ENCODE data around the gene HADH.
A peak's percentile ranks its signal among the peaks of the same experiment; 100 is the strongest.
"Not testable (repeated sequence)": the region's sequence is repeated elsewhere in the genome, so short reads cannot be mapped to it uniquely, and the experiment has no call there.

HADH gene

GRCh38 chr4:107989537-107990386 is at the start of gene HADH:
HADH (plus strand) TSS chr4:107989889; CDS start chr4:107989933, 44 bp downstream.
- DNase-seq (ENCODE audit: low spot score): peak; percentile 97

DNA sequence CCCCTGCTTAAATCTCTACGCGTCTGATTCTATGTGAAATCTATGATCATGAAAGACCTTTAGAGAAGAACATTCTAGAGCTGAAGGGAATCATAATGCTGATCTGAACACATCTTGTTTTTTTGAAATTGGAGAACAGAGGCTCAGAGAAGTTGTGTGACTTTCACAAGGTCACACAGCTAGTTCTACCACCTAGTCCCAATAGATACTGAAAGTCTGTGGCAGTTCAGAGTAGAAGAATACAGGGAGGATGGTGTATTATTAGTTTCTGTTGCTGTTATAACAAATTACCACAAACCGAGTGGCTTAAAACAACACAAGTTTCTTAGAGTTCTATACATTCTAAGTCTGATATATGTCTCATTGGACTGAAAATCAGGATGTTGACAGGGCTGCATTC is 43.9 kb upstream of the HADH start:
- no peak for DNase-seq (ENCODE audit: low spot score)

- DNase-seq (ENCODE audit: low spot score): peak; percentile 10
These were observed 38.7 kb upstream of the HADH start for GRCh38 chr4:107950746-107951540.

- peak; percentile 63 for DNase-seq (ENCODE audit: low spot score)
These were observed 38.1 kb upstream of the HADH start for GRCh38 chr4:107951551-107951950.

DNA sequence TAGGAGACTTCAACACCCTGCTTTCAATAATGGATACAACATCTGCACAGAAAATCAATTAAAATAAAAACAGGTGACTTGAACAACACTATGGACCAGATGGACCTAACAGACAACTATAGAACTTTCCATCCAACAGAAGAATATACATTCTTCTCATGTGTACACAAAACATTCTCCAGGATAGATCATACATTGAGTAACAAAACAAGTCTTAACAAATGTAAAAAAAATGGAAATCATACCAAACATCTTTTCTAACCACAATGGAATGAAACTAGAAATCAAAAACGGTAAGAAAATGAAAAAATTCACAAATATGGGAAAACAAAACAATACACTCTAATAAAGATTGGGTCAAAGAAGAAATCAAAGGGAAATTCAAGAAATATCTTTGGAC is 33.7 kb upstream of the HADH start:
- DNase-seq (ENCODE audit: low spot score): no peak

DNA sequence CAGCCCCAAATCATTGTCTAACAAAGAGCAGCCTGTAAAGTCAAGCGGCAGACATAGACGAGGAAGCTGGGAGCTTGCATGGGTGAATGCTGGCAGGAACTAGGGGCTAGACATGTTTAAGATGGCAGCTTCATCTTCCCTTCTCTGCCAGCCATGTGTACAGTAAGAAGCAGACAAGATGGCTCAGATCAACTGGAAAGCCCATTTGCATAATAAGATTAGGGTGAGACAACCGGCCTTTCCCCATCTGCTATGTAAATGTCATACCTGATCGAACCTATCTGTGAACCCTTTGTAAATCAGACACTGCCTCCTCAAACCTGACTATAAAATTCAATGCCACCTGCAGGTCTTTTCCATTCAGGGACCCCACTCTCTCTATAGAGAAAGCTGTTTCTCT is 22.8 kb upstream of the HADH start:
- DNase-seq (ENCODE audit: low spot score): no peak

GRCh38 chr4:107967519-107967918 is 22.2 kb upstream of the HADH start:
- not testable (repeated sequence) for DNase-seq (ENCODE audit: low spot score)

DNA sequence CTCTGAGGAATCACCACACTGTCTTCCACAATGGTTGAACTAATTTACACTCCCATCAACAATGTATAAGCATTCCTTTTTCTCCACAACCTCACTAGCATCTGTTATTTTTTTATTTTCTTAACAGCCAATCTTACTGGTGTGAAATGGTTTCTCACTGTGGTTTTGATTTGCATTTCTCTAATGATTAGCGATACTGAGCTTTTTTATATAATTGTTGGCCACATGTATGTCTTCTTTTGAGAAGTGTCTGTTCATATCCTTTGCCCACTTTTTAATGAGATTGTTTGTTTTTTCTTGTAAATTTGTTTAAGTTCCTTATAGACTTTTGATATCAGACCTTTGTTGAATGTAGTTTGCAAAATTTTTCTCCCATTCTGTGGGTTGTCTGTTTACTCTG is 21.8 kb upstream of the HADH start:
- DNase-seq (ENCODE audit: low spot score): not testable (repeated sequence)

DNA sequence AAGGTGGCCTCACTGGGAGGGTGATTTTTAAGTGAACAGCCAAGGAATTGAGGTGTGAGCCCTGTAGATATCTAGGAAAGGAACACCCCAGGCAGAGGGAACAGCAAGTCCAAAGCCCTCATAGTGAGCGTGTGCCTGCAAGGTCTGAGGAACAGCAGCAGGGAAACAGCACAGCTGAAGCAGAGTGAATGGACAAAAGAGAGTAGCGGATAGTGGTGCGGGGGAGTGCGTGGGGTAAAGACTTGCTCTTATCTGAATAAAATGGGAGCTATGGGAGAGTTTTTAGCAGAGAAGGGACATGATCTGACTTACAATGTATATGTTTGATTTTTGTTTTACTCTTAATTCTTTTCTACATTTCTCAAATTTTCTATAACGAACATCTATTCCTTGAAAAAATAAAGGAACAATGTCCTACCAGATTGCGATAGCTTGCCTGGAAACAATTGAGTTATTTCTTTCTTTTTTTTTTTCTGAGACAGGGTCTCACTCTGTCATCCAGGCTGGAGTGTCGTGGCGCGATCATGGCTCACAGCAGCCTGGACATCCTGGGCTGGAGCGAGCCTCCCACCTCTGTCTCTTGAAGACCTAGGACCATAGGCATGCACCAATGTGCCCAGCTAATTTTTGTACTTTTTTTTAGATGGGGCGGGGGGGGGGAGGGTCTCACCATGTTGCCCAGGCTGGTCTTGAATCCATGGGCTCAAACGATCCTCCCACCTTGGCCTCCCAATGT is 19.5 kb upstream of the HADH start:
- DNase-seq (ENCODE audit: low spot score): no peak

DNA sequence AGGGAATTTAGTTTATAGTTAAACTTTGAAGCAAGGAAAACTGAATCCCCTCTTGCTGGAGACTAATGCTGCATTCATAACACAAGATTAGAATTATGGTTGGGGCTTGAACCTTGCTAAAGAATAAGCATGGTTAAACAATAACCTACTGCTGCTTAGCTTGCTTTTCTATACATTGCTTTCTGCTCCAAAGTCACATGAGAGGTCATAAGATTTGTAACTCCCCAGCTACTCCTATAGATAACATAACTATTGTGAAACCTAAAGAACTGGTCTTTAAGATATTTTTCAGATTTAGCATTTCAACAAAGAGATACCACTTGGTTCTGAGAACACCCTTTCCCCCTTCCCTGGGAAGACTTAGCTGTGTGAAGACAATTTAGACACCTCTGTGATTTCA is 17.1 kb upstream of the HADH start:
- no peak for DNase-seq (ENCODE audit: low spot score)

DNA sequence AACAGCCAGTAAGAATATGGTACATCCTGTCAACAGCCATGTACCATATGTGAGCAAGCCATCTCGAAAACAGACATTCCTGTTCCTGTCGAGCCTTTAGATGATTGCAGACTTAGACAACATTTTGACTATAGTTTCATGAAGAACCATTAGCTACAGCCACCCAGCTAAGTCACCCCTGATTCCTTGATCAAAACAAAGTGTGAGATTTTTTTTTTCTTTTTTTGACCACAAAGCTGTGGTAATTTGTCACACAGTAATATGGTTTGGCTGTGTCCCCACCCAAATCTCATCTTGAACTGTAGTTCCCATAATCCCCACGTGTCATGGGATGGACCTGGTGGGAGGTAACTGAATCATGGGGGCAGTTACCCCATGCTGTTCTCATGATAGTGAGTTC is 15.2 kb upstream of the HADH start:
- no peak for DNase-seq (ENCODE audit: low spot score)

GRCh38 chr4:107977482-107977881 is 12.2 kb upstream of the HADH start:
- DNase-seq (ENCODE audit: low spot score): no peak

GRCh38 chr4:107977966-107978705 is 11.6 kb upstream of the HADH start:
- DNase-seq (ENCODE audit: low spot score): no peak

DNA sequence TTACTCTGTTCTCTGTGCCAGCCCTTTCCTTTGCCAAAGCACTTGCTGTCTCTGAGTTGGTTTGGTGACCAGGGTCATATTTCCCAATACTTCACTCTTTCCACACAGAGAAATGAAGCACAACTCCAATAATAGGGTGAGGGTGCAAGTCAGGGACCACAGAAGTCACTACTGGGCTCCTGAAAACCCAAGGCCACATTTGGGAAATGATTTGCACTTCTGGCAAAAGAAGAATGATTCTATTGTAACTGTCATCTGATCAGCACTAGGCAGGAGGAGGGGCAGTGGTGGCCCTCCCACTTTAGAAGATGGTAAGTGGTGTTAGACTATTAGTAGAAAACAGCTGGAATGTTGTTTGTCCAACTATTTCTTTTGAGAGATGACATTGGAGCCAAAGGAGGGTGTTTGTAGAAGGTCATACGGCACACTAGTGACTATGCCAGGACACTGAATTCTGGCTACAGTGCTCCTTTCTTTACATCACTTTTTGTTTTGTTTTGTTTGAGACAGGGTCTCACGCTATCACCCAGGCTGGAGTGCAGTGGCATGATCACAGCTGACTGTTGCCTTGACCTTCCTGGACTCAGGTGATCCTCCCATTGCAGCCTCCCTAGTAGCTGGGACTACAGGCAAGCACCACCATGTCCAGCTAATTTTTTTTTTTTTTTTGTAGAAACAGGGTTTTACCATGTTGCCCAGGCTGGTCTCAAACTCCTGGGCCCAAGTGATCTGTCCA is 10.8 kb upstream of the HADH start:
- no peak for DNase-seq (ENCODE audit: low spot score)

DNA sequence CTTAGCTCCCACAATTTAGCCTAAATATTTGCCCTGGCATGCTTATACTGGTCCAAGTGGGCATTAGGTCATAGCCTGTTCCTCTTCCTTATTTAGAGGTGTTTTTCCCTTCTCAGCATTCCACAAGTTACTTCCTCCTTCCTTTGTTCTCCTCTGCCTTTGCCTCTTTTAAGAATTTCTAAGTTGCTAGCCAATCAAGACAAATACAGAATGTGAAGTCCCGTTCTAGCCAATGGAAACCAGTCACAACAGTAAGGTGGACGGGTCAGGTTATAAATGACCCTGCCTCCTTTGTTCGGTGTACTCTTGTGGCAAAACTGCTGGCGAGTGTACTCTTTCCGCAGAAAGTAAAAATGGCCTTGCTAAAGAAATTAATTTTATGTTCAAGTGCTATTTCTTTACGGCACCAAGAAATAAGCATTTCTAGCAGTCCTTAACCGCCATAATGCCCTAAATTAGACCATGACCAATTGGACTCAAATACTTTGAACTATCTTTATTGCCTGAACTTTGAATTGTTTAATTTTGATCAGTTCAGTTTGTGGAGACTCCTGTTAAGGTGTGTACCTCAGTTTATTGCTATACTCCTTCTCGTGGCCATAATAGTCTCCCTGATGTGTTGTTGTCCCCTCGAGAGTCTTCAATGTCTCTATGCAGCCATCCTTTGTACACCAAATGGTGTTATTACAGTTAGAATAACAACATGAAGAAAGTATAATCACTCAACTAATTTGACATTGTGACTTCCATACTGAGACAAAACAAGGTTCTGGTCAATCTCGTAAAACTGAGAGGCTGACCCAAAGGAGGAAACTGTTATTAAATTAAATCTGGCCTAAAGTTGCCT is 1.6 kb upstream of the HADH start:
- no peak for DNase-seq (ENCODE audit: low spot score)

DNA sequence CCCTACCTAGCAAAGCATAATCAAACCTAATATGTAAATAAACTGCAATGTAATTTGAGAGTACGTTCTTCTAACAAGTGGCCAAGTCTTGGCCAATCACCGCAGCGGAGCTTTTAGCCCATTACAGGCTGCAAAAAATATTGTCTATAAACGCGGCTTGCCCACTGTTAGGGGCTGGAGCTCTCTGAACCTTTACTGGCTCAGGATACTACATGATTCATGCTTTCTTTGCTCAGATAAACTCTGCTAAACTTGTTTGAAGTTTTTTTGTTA is 990 bp upstream of the HADH start:
- no peak for DNase-seq (ENCODE audit: low spot score)

DNA sequence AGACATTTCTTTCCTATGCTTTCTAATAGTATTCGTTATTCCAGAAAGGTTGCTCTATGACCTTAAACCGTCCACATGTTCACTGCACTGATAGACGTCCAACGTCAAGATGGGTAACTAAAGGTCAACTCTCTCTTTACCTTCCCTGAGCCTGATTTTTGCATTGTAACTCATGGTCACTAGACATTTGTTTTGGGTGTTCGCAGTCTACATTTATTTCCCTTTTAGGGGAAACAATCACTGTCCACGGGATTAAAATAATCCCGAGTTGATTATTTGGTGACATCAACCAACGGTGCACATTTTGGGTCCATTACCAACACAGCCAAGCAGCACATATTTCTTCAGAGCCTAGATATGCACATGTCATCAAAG is 540 bp upstream of the HADH start:
- DNase-seq (ENCODE audit: low spot score): peak; percentile 3

DNA sequence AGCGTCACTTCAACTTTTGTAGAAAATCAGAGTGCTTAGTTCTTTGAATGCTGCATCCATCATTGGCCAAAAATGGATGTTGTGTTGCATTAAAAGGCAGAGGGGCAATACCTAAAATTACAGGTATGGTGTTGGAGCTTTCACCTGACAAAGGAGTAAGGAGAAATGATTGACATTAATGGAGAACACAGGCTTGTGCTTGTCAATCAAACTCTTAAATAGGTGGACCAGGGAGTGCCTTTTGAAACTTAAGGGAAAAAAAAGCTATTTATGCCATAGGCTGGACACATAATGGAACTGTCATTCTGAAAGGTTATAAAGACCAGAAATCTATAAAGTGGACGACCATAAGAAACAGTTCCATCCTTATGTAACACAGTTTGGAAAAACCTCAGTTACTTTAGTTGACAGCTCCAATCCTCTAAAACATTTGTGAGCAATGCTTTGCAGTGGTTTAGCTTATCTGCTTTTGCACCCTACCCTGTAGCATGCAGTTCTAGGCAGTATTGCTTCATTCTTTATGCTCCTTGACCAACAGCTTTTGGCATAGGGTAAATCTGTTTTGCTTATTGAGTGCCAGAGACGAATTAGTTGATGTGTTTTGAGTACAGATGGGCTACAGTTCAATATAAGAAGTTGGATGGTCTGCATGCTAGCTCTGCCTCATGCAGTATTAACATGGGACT is 2.4 kb downstream of the HADH start:
- DNase-seq (ENCODE audit: low spot score): no peak

GRCh38 chr4:107993969-107994368 is 4.3 kb downstream of the HADH start:
- no peak for DNase-seq (ENCODE audit: low spot score)

- no peak for DNase-seq (ENCODE audit: low spot score)
These were observed 5.2 kb downstream of the HADH start for GRCh38 chr4:107994894-107995293.

Measured in AG08395 (cell line).